ENCODE data around the gene FOLR2.

The FOLR2 gene

DNA sequence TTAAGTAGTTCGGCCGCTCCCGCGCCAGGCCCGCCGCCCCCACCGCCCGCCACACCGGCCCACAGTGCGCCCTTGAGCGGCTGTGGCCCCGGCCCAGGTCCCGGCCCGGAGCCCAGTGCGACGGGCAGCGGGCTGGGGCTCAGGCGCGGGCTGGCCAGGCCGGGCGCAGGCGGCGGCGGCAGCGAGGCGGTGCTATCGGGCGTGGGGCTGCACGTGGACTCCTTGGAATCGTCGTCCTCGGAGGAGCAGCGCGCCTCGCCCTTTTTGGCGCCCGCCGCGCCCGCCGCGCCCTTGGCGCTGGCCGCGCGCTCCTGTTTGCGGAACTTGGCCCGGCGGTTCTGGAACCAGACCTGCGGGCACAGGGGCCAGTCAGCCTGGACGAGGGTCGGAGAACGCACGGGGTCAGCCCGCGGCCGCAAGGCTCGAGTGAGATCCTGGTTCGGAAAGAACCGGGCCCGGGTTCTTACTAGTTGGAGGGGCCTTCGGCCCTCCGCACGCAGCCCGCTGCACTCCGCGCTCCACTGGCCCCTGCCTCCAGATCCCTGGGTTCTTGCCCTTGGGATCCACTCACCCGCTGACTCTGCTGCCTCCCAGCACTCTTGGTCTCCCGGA lies 23.4 kb downstream of the FOLR2 start:
- no peak for DNase-seq (ENCODE audit: low read depth in 1 of 2, low spot score in 1 of 2)

DNA sequence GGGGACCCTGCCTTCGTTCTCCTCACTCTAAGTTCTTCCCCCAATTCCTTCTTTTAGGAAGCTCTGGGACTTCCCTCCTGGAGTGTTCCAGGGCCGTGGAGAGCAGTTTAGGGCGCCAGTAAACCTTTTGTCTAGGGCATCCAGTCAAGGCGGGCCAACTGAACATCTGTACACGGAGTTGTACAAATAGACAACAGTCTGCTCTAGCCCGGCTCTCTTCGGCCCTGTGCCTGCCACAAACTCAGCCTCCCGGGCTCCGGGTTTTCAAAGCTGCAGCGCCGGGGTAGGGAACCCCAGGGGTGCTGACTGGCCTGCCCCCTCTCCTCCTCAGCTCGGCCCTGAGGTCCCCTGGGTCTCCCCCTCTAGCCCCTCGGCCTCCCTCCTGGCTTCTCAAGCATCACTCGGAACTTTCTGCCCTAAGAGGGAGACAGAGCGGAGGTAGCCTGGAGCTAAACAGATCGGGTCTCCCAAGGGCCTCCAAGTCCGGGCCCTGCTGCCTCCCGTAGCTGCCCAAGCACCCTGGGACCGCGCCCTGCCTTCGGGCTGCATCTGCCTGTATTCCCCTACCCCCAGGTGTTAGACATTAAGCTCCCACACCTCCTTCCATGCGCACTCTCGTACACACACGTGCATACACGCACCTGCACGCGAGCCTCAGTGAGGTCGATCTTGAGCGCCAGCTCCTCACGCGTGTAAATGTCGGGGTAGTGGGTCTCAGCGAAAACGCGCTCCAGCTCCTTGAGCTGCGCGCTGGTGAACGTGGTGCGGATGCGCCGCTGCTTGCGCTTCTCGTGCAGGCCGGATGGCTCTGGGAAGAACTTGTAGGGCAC lies 24.1 kb downstream of the FOLR2 start:
- no peak for DNase-seq (ENCODE audit: low read depth in 1 of 2, low spot score in 1 of 2)

DNA sequence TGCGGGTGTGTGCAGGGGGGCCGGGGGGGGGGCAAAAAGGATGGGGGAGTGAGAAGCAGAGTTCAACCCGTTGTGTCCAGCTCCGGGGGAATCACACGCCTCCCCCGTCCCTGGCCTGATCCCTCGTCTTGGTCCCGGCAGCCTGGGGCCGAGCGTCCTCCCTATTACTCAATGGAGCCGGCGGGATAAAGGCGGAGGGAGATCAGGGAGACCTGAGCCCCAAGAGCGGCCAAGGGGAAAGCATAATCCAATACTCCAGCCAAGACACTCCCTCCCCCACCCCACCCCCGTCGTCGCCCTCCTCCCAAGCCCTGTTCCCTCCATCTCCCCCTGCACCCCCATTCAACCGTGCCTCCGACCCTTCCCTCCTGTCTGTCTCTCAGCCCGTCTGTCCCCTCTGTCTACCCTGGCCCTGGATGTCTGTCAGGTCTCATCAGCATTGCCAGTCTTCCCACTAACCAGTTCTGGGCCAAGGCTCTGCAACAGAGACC lies 24.7 kb downstream of the FOLR2 start:
- no peak for DNase-seq (ENCODE audit: low read depth in 1 of 2, low spot score in 1 of 2)

DNA sequence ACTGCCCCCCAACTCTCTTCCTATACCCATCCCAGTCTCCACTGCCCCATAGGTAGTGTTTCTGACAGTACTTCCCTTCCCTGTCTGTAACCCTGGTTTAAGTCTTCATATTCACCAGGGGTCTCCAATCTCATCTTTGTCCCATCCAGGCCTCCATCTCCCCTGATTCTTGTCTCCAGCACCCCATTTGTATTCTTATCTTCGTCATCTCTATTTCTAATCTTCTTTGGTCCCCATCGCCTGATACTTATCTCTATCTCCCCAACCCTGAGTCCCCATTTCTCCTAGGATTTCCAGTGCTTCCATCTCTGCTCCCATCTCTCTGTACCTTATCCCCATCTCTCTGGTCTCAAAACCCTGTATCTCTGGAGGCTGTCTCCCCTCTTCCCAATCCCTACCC lies 25.5 kb downstream of the FOLR2 start:
- no peak for DNase-seq (ENCODE audit: low read depth in 1 of 2, low spot score in 1 of 2)

DNA sequence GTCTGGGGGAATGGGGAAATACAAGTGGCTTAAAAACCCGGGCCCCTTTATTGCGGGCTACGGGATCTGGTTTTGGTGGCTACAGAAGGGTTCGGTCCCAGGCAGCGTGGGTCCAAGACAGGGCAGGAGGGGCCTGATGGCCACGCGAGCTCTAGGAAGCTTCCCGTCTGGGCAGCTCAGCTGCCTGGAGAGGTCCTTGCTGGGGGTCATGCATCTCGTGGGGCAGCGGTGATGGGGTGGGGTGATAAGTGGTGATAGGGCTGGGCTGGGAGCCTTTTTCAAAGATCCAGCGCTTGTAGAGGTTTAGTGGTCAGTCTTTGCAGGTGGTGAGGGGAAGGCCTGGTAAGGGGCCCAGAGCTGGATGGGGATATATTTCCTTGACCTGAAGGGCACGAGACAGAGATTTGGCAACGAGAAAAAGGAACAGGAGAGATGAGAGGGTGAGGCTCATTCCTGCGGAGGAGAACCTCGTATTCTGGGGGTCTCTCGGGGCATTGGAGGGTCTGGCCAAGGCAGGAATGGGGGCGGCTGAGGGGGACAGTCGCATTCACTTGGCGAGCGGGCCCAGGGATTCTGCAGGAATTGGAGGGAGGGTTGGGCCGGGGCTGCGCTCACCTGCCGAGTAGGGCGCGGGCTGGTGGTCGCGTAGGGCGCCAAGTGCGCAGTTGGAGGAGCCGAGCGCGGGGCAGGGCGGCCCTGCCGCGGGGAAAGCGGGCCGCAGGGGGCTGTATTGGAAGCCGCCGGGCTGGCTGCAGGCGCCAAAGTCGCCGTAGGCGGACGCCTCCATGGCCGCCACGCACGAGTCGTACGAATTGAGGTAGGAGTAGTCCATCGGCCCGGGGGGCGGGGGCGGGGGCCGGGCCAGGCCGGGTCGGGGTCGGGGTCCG lies 26.8 kb downstream of the FOLR2 start:
- DNase-seq (ENCODE audit: low read depth in 1 of 2, low spot score in 1 of 2) = no peak

DNA sequence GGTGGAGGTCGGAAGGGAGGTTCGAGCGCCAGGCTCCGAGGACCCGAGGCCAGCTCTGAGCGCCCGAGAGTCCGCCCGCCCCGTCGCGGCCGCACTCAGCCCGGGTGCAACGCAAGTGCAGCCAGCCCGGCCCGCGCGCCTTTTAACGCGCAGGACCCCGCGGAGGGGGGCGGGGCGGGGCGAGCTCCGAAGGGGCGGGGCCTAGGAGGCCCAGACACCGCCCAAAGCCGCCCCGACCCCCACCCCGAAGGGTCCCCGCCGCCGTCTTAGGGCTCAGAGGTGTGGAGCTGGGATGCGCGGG lies 27.4 kb downstream of the FOLR2 start, which contains the start of gene PHOX2A:
PHOX2A (minus strand) TSS at position 117 of the 301 bp plus-strand sequence. CDS start 172 bp downstream, outside the sequence.
- DNase-seq (ENCODE audit: low read depth in 1 of 2, low spot score in 1 of 2) = no peak

DNA sequence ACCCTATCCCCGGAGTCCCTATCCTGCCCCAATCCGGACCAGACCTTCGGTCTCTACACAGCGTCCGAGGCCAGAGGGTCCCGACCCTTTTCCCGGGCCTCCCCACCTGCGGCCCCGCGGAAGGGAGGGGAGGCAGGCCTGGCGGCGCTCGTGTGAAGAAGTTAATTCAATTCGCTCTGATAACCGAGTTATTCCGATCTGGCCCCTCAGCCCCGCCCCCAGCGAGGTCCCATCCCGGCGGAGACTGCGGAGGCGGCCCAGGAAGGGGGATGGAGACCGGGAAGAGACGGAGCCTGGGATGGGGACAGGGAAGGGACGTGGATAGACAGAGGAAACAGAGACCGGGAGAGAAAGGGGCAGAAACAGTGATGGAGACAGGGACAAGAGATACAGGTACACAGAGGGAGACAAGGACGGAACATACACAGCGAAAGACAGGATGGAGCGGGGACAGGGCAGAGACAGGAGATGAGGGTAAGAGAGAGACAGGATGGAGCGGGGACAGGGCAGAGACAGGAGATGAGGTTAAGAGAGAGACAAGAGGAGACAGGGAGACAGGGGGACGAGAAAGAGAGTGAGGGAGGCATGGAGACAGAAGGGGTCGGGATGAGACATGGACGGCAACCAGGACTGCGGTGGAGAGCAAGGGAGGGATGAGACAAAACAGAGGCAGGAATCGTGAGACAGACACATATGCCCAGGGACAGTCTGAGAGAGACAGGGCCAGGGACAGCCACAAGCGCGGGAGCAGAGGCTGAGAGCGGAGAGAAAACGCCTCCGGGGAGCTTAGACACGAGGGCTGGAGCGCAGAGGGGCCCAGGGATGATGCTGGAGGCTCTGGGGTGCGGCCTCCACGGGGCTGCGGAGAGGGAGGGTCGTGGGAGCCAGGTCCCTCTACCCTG lies 28.0 kb downstream of the FOLR2 start:
- DNase-seq (ENCODE audit: low read depth in 1 of 2, low spot score in 1 of 2) = no peak

DNA sequence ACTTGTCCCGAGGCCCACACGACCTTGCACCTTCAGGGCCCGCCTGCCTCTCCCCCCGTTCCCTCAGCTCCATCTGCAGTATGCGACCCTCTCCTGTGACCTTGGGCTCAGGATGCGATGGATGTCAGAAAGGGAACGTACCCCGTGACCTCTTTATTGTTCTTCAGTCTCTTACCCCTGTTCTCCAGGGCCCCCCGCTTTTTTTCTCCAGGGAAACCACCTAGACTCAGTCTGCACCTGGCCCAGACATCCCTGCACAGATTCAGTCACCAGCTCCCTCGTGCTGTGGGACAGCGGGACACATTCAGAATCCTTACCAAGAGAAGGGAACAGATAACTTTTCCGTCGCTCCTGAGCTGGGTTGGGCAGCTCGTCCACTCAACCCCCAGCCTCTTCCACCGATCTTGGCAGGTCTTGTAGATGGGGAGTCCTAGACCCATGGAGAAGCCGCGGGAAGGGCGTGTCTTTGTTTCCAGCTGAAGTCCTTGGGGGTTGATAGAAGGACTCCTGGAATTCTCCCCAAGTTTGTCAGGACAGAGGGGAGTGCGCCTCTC lies 28.7 kb downstream of the FOLR2 start:
- DNase-seq (ENCODE audit: low read depth in 1 of 2, low spot score in 1 of 2) = no peak

DNA sequence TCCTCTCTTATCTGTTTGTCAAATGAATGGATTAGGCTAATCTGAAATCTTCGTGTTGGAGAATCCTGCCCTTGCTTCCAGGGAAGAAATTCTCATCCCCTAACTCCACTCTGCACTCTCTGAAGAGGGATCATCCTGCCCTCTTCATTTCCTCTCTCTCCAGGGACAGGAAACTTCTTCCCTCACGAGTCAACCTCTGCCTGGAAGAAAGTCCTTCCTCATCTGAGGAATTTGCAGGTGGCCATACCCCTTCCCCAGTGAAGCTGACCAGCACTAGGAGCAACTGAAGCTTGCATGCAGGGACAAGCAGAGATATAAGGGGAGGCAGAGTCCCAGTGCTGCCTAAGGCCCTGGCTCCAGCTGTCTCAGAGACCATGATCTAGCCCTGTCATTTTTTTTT lies 31.0 kb downstream of the FOLR2 start:
- DNase-seq (ENCODE audit: low read depth in 1 of 2, low spot score in 1 of 2) = no peak

DNA sequence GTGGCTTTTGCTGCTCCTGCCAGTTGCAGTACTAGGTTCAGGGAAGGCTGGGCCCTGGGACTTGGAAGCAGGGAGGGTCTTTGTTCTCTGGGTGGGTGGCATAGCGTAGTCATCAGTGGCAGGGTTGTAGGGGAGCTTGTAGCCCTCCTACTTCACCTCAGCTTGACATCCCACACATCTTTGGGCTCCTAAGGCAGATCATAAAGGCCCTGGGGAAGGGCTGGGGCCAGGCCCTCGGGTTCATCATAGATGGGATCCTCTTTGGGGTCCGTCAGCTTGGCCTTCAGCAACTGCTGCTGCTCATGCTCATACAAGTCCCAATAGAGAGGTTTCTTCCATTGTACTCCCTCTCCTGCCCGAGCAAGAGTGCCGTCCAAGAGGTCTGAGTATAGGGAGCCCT lies 33.4 kb downstream of the FOLR2 start:
- DNase-seq (ENCODE audit: low read depth in 1 of 2, low spot score in 1 of 2) = no peak

DNA sequence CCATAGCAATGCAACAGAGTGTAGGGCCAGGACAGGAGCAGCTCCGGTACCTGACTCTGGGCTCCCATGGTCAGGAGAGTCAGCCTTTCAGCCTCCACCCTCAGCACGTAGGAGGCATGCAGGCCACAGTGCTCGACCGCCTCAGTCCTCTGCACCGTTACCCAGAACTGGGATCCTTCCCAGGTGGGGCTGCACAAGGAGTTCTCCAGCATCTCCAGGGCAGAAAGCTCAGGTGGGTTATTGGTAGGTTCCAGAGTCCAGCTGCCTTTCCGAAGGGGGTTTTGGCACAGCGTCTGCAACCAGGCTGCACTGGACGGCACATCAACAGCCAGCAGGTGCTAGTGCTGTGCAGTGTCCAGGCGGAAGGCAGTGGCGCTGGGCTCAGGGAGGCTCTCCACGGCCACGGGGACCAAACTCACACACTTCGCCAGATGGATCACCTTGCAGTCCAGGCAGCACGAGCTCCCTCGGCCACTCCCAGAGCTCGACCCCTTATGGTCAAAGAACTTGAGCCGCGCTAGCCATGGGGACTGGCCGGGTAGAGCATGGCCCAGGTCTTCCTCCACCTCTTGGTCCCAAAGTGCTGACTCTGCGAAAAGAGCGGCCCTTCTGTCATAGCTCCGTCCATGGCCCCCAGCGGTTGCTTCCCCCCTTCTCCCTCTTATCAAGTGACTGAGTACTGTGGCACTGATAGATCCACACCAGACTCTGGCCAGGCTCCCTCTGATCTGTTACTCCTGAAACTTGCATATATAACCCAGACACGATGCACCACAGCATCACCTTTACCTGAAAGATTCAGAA lies 34.3 kb downstream of the FOLR2 start:
- DNase-seq (ENCODE audit: low read depth in 1 of 2, low spot score in 1 of 2) = no peak

DNA sequence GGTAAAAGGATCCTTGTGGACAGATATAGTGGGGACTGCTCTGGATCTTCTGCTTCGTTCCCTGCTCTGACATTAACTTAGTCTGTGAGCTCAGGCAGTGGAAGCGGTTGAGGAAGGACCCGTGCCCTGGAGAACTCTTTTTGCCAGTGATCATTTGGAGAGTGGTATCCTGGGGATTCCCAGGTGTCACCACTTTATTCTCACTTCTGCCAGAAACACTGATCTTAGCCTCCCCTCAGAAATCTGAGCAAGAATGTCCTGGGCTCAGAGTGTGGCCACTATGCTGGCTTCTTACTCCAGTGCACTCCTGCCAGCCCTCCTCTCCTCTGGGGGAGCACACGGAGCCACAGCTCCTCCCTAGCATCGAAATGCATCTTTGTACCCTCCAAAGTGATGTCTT lies 35.0 kb downstream of the FOLR2 start:
- no peak for DNase-seq (ENCODE audit: low read depth in 1 of 2, low spot score in 1 of 2)

DNA sequence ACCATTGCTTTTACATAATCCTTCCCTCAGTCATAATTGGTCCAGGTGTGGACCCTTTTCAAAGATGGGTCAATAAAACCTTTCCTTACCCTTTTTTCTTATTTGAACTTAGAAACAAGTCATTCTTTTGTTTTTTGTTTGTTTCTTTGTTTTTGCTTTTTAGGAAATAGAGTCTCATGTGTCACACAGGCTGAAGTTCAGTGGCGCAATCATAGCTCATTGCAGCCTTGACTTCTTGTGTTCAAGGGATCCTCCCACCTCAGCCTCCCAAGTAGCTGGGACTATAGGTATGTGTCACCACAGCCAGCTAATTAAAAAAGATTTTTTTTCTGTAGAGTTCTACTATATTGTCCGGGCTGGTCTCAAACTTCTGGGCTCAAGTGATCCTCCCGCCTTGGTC lies 36.8 kb downstream of the FOLR2 start:
- no peak for DNase-seq (ENCODE audit: low read depth in 1 of 2, low spot score in 1 of 2)

DNA sequence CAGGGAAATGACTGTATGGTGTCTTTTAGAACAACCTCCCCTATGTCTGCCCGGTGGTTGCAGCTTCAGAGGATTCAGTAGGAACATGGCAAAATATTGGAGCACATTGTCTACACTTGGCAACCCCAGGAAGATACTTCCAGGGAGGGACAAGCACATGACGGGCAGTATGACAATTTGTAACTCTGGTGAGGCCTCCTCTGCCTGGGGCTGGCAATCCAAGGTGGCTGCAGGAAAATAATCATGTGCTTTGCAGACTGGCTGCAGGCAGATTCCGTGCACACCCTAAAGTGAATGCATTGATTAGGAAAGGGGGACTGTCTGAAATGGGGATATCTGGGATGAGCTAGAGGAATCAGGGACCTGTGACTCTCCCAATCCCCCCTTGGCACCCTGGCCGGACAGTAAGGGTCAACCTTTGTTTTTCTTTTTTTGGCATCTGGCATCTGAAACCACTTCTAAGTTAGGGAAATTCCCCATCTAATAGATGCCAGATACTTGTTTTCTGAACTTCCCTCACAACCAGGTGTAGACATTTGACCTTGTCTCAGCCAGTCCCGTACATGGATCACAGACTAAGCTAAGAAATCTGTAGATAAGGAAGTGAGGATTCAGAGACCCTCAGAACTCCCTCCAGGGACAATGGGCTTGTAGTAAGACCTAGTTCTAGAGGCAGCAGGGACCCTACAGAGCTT lies 37.9 kb downstream of the FOLR2 start:
- DNase-seq (ENCODE audit: low read depth in 1 of 2, low spot score in 1 of 2) = no peak

DNA sequence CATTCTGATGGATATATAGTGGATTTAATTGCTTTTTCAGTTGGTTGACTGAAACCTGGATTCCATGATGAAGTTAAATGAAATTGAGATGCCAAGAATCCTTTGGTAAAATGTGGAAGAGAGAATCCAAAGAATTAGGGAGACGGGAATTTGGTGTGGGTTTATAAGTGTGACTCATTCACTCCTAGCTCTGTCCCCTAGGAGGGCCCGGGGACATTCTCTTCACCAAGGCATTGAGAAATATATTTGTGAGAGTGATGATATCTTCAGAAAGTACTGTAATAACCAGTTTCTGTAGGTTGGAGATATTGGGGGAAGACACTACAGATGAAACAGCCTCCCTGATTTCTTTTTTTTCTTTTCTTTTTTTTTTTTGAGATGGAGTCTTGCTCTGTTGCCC lies 41.0 kb downstream of the FOLR2 start:
- no peak for DNase-seq (ENCODE audit: low read depth in 1 of 2, low spot score in 1 of 2)

DNA sequence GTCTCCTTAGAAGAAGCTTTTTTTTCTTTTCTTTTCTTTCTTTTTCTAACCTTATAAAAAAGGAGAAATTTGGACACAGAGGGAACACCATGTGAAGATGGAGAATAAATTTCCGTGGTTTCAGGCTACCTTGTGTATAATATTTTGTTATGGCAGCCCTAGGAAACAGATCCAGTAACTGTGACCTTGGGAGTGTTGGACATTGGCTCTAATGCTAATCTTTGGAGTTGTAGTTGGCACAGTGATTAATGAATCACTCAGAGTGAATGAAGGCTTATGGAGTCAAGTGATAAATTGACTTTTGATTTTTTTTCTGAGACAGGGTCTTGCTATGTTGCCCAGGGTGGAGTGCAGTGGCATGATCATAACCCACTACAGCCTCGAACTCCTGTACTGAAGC lies 42.9 kb downstream of the FOLR2 start:
- DNase-seq (ENCODE audit: low read depth in 1 of 2, low spot score in 1 of 2) = no peak

DNA sequence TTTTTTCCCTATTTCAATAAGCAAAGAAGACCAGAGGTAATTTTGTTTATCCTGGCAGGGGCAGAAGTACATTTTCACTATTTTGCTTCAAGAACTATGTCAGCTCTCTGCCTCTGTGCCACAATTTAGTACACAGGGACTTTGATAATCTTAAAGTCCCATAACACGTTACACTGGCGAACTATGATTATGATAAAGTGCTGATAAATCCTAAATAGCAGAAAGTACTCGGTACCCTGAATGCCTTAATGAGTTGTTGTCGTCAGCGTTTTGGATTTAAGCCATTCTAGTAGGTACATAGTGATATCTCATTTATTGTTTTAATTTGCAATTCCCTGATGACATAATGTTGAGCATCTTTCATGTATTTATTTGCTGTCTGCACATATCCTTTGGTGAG lies 44.0 kb downstream of the FOLR2 start:
- DNase-seq (ENCODE audit: low read depth in 1 of 2, low spot score in 1 of 2) = no peak

DNA sequence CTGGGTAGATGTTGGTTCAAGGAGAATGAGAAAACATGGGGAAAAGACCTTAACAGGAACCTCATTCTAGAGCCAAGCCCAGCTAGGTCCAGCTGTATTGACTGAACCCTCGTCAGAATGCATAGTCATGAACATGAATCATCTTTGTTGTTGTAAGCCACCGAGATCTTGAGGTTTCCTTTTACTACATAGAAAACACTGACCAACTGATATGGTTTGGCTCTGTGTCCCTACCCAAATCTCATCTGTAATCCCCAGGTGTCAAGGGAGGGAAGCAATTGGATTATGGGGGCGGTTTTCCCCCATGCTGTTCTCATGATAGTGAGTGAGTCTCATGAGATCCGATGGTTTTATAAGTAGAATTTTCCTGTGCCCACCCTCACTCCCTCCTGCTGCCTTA lies 46.8 kb downstream of the FOLR2 start:
- DNase-seq (ENCODE audit: low read depth in 1 of 2, low spot score in 1 of 2) = no peak

DNA sequence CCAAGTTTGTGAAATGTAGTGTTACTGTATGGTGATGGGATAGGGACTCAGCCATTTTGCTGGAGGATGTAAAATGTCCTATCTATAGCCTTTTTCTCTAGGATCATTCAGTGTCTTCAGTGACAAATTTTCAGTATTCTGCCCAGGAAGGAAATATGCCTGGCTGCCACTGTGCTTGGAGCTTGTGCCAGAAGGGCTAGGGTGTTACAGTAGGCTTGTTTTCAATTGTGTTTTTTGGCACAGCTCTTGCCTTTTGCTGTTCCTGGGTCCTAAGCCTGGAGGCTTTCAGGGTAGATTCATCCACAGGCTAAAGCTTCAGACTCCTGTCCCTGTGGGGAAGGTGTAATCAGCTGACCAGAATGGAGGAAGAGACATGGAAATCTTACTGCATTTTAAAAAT lies 49.4 kb downstream of the FOLR2 start:
- DNase-seq (ENCODE audit: low read depth in 1 of 2, low spot score in 1 of 2) = no peak
